Tibial nerve (tissue), 4 donors: Measurements from ENCODE around the gene ZNF618. TPM values are rescaled to one million over a fixed set of nuclear protein-coding genes. Genes with fewer than 3 reads are reported as not detected.

ENCODE experiments used
- DNase-seq, 2 donors: peaks; one replicate each; pipeline ENCODE4 v3.0.0-alpha.2; 2019; ENCODE audit warnings: low spot score in 2 of 2
- H3K27ac ChIP-seq, 4 donors: fragments of 200-600 bp; sonication (generic) in 3 of 4; one replicate each; pipeline ENCODE4 v1.5.1; 2017 to 2019; ENCODE audit warnings: mild to moderate bottlenecking in 1 of 4
- H3K27me3 ChIP-seq, 2 donors: fragments of 200-600 bp; sonication (generic) in 1 of 2; one replicate each; pipeline versions ENCODE4 v1.5.1 to v1.6.0; 2017 to 2019
- H3K36me3 ChIP-seq, 3 donors: fragments of 200-600 bp; sonication (generic); one replicate each; pipeline ENCODE4 v1.5.1; 2018 to 2019
- H3K4me1 ChIP-seq, 4 donors: fragments of 200-600 bp; sonication (generic) in 3 of 4; one replicate each; pipeline ENCODE4 v1.5.1; 2017 to 2019
- H3K4me3 ChIP-seq, 4 donors: fragments of 200-600 bp; sonication (generic) in 3 of 4; one replicate each; pipeline ENCODE4 v1.5.1; 2017 to 2019; ENCODE audit warnings: mild to moderate bottlenecking in 1 of 4, moderate library complexity in 1 of 4
- H3K9me3 ChIP-seq, 4 donors: fragments of 200-600 bp; sonication (generic) in 3 of 4; one replicate each; pipeline ENCODE4 v1.5.1; 2017 to 2019
- EP300 ChIP-seq, 2 donors: sonication (generic); formaldehyde crosslinking; IDR thresholded peaks; one replicate each; pipeline ENCODE4 v1.6.1; 2017; ENCODE audit warnings: antibody characterized with exemption in 2 of 2, mild to moderate bottlenecking in 1 of 2
- POLR2A ChIP-seq, 2 donors: fragments of 450-650 bp; IDR thresholded peaks; one replicate each; pipeline ENCODE4 v1.6.1; 2017; ENCODE audit warnings: antibody characterized with exemption in 2 of 2, mild to moderate bottlenecking in 2 of 2, moderate library complexity in 2 of 2
- WGBS, 2 donors: methylation state at CpG; one replicate each; pipeline ENCODE4 v1.1.5; 2018; 5-methylcytosine and 5-hydroxymethylcytosine counted together
- total RNA-seq, 4 donors: library from RNA; depleted of rRNA; stranded (reverse); fragments of >200 nt; gene quantifications; one replicate each; pipeline ENCODE4 v1.1.0, GENCODE V29; 2016
- TF ChIP-seq, protein P1 (sequence below), 5 experiments: fragments of 200-600 bp in 3 of 5; fragments of 450-650 bp in 2 of 5; sonication (generic) in 3 of 5; IDR thresholded peaks; one replicate each; pipeline ENCODE4 v1.5.1; 2016 to 2019; ENCODE audit warnings: antibody characterized with exemption in 5 of 5, mild to moderate bottlenecking in 3 of 5, moderate library complexity in 2 of 5

Gene ZNF618
- total RNA-seq, 4 donors from 2014 or later = 7.3 to 11.6 (median 9.0) TPM

GRCh38 chr9:114054191-114054690 lies 178.1 kb downstream of the ZNF618 start:
- no peaks in the 10 kb centered on the region for H3K27me3 ChIP-seq
- peaks cover 0 to 87% (median 0%) of the 10 kb centered on the region in 3 donors for H3K36me3 ChIP-seq
- H3K9me3 ChIP-seq = no peaks in the 10 kb centered on the region
- H3K27ac ChIP-seq = no peak overlapping the region
- TF ChIP-seq EP300 (IDR thresholded peaks at IDR 0.05) = no peak
- TF ChIP-seq, protein P1, sequence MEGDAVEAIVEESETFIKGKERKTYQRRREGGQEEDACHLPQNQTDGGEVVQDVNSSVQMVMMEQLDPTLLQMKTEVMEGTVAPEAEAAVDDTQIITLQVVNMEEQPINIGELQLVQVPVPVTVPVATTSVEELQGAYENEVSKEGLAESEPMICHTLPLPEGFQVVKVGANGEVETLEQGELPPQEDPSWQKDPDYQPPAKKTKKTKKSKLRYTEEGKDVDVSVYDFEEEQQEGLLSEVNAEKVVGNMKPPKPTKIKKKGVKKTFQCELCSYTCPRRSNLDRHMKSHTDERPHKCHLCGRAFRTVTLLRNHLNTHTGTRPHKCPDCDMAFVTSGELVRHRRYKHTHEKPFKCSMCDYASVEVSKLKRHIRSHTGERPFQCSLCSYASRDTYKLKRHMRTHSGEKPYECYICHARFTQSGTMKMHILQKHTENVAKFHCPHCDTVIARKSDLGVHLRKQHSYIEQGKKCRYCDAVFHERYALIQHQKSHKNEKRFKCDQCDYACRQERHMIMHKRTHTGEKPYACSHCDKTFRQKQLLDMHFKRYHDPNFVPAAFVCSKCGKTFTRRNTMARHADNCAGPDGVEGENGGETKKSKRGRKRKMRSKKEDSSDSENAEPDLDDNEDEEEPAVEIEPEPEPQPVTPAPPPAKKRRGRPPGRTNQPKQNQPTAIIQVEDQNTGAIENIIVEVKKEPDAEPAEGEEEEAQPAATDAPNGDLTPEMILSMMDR (IDR thresholded peaks at IDR 0.05) = no peak
- TF ChIP-seq POLR2A (IDR thresholded peaks at IDR 0.05) = no peak
- no peak overlapping the region for H3K4me3 ChIP-seq
- no peaks in the 10 kb centered on the region for H3K4me1 ChIP-seq
- WGBS, 2 donors = 80 to 83% methylated on average over 10 of the region's 10 CpGs
- no peak for DNase-seq

GRCh38 chr9:114055061-114055460 lies 179.0 kb downstream of the ZNF618 start:
- Histone ChIP-seq H3K9me3 (no peaks in the 10 kb centered on the region), H3K4me3 (no peak overlapping the region), H3K36me3 (peaks cover 0 to 82% (median 0%) of the 10 kb centered on the region in 3 donors), H3K27me3 (no peaks in the 10 kb centered on the region), H3K4me1 (peaks cover 0 to 5% (median 0%) of the 10 kb centered on the region in 4 donors), H3K27ac (no peak overlapping the region)
- TF ChIP-seq, protein P1 (IDR thresholded peaks at IDR 0.05) = no peak
- TF ChIP-seq EP300 (IDR thresholded peaks at IDR 0.05) (no peak), POLR2A (IDR thresholded peaks at IDR 0.05) (no peak)
- WGBS, 2 donors = 89 to 90% methylated on average over 10 to 17 of the region's 18 CpGs
- DNase-seq = no peak

DNA sequence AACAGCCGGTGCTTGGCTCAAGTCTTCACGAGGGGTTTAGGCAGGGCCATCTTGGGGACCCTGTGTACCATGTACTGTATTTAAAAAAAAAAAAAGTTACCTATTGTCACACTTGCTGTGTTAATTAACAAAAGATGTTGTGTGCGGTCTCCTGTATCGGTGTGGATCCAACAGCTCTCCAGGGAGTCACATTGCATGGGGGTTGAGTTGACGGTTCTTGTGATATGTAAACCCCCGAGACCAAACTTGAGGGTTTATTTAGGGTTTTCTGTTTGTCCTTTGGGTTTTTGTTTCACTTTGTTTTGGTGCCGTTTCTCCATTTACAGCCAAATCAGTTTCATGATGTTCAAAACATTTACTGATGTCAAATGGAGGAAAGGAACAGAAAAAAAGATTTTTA lies 179.8 kb downstream of the ZNF618 start:
- Histone ChIP-seq H3K4me1 (peaks cover 0 to 5% (median 0%) of the 10 kb centered on the region in 4 donors), H3K27me3 (no peaks in the 10 kb centered on the region), H3K4me3 (no peak overlapping the region), H3K36me3 (peaks cover 0 to 73% (median 0%) of the 10 kb centered on the region in 3 donors), H3K9me3 (no peaks in the 10 kb centered on the region), H3K27ac (no peak overlapping the region)
- 84 to 89% methylated on average over 7 of the region's 7 CpGs for WGBS, 2 donors
- DNase-seq = no peak
- TF ChIP-seq POLR2A (IDR thresholded peaks at IDR 0.05) (no peak), EP300 (IDR thresholded peaks at IDR 0.05) (no peak)

- Histone ChIP-seq H3K36me3 (peaks cover 0 to 67% (median 0%) of the 10 kb centered on the region in 3 donors), H3K27ac (no peak overlapping the region), H3K9me3 (no peaks in the 10 kb centered on the region), H3K27me3 (no peaks in the 10 kb centered on the region), H3K4me3 (no peak overlapping the region), H3K4me1 (peaks cover 0 to 5% (median 0%) of the 10 kb centered on the region in 4 donors)
- WGBS, 2 donors = 92 to 98% methylated on average over 5 of the region's 5 CpGs
- DNase-seq = no peak
- no peak for TF ChIP-seq POLR2A (IDR thresholded peaks at IDR 0.05)
- TF ChIP-seq EP300 (IDR thresholded peaks at IDR 0.05) = no peak
- TF ChIP-seq, protein P1 (IDR thresholded peaks at IDR 0.05) = no peak
Measured at GRCh38 chr9:114056527-114056926, 180.4 kb downstream of the ZNF618 start.

- 68 to 75% methylated on average over 7 of the region's 7 CpGs for WGBS, 2 donors
- no peak overlapping the region for H3K27ac ChIP-seq
- TF ChIP-seq EP300 (IDR thresholded peaks at IDR 0.05) (no peak), POLR2A (IDR thresholded peaks at IDR 0.05) (no peak)
- TF ChIP-seq, protein P1 (IDR thresholded peaks at IDR 0.05) = no peak
- no peak for DNase-seq
- H3K4me1 ChIP-seq = peaks cover 0 to 5% (median 0%) of the 10 kb centered on the region in 4 donors
- H3K36me3 ChIP-seq = peaks cover 0 to 59% (median 0%) of the 10 kb centered on the region in 3 donors
- H3K4me3 ChIP-seq = no peak overlapping the region
- H3K27me3 ChIP-seq = no peaks in the 10 kb centered on the region
- no peaks in the 10 kb centered on the region for H3K9me3 ChIP-seq
Measured at GRCh38 chr9:114057161-114057885, 181.2 kb downstream of the ZNF618 start.
